ENCODE results near the gene ZBTB20.
A peak's percentile ranks its signal among the peaks of the same experiment; 100 is the strongest.
"Not testable (repeated sequence)": the region's sequence is repeated elsewhere in the genome, so short reads cannot be mapped to it uniquely, and the experiment has no call there.

ZBTB20 gene

GRCh38 chr3:115110830-115111229 lies 36.3 kb downstream of the ZBTB20 start:
- no peak overlapping the region for H3K4me3 ChIP-seq (ENCODE audit: low read depth in 1 of 5, low read length in 5 of 5)
- no peaks in the 10 kb centered on the region for H3K27me3 ChIP-seq (ENCODE audit: control insufficient read depth in 5 of 5, insufficient read depth in 4 of 5, low read length in 5 of 5)
- H3K4me1 ChIP-seq (ENCODE audit: control insufficient read depth in 5 of 5, insufficient read depth in 5 of 5, low read length in 5 of 5) = peaks cover 0 to 6% (median 0%) of the 10 kb centered on the region in 5 donors
- peaks cover 0 to 4% (median 0%) of the 10 kb centered on the region in 5 donors for H3K36me3 ChIP-seq (ENCODE audit: control insufficient read depth in 5 of 5, insufficient read depth in 5 of 5, low read length in 5 of 5)
- no peak overlapping the region for H3K27ac ChIP-seq (ENCODE audit: low read depth, low read length)
- no peaks in the 10 kb centered on the region for H3K9me3 ChIP-seq (ENCODE audit: control insufficient read depth in 5 of 5, low read length in 5 of 5)
- no peak overlapping the region for H3K9ac ChIP-seq (ENCODE audit: low read length in 5 of 5)

- not testable (repeated sequence) for H3K4me1 ChIP-seq (ENCODE audit: control insufficient read depth in 5 of 5, insufficient read depth in 5 of 5, low read length in 5 of 5); H3K9ac ChIP-seq (ENCODE audit: low read length in 5 of 5); H3K27me3 ChIP-seq (ENCODE audit: control insufficient read depth in 5 of 5, insufficient read depth in 4 of 5, low read length in 5 of 5); H3K9me3 ChIP-seq (ENCODE audit: control insufficient read depth in 5 of 5, low read length in 5 of 5); H3K27ac ChIP-seq (ENCODE audit: low read depth, low read length); H3K36me3 ChIP-seq (ENCODE audit: control insufficient read depth in 5 of 5, insufficient read depth in 5 of 5, low read length in 5 of 5); H3K4me3 ChIP-seq (ENCODE audit: low read depth in 1 of 5, low read length in 5 of 5)
Observed at GRCh38 chr3:115110066-115110465, 37.0 kb downstream of the ZBTB20 start.

GRCh38 chr3:115108614-115109013 lies 38.5 kb downstream of the ZBTB20 start:
- Histone ChIP-seq H3K9me3 (ENCODE audit: control insufficient read depth in 5 of 5, low read length in 5 of 5) (peaks cover 0 to 5% (median 0%) of the 10 kb centered on the region in 5 donors), H3K9ac (ENCODE audit: low read length in 5 of 5) (no peak overlapping the region), H3K27me3 (ENCODE audit: control insufficient read depth in 5 of 5, insufficient read depth in 4 of 5, low read length in 5 of 5) (no peaks in the 10 kb centered on the region), H3K36me3 (ENCODE audit: control insufficient read depth in 5 of 5, insufficient read depth in 5 of 5, low read length in 5 of 5) (peaks cover 0 to 11% (median 0%) of the 10 kb centered on the region in 5 donors), H3K27ac (ENCODE audit: low read depth, low read length) (no peak overlapping the region), H3K4me1 (ENCODE audit: control insufficient read depth in 5 of 5, insufficient read depth in 5 of 5, low read length in 5 of 5) (peaks cover 0 to 5% (median 0%) of the 10 kb centered on the region in 5 donors), H3K4me3 (ENCODE audit: low read depth in 1 of 5, low read length in 5 of 5) (no peak overlapping the region)

- H3K9ac ChIP-seq (ENCODE audit: low read length in 5 of 5) = no peak overlapping the region
- peaks cover 0 to 5% (median 0%) of the 10 kb centered on the region in 5 donors for H3K9me3 ChIP-seq (ENCODE audit: control insufficient read depth in 5 of 5, low read length in 5 of 5)
- peaks cover 0 to 30% (median 20%) of the 10 kb centered on the region in 5 donors for H3K4me1 ChIP-seq (ENCODE audit: control insufficient read depth in 5 of 5, insufficient read depth in 5 of 5, low read length in 5 of 5)
- no peaks in the 10 kb centered on the region for H3K27me3 ChIP-seq (ENCODE audit: control insufficient read depth in 5 of 5, insufficient read depth in 4 of 5, low read length in 5 of 5)
- peaks cover 0 to 9% (median 0%) of the 10 kb centered on the region in 5 donors for H3K36me3 ChIP-seq (ENCODE audit: control insufficient read depth in 5 of 5, insufficient read depth in 5 of 5, low read length in 5 of 5)
- no peak overlapping the region for H3K4me3 ChIP-seq (ENCODE audit: low read depth in 1 of 5, low read length in 5 of 5)
- no peak overlapping the region for H3K27ac ChIP-seq (ENCODE audit: low read depth, low read length)
Observed at GRCh38 chr3:115102046-115102445, 45.0 kb downstream of the ZBTB20 start.

- peak overlapping the region in 3 of 5 donors; percentile 12 to 85 (median 61) for H3K9ac ChIP-seq (ENCODE audit: low read length in 5 of 5)
- H3K9me3 ChIP-seq (ENCODE audit: control insufficient read depth in 5 of 5, low read length in 5 of 5) = peaks cover 0 to 5% (median 0%) of the 10 kb centered on the region in 5 donors
- peak overlapping the region in 2 of 5 donors; percentile 69 to 71 for H3K4me3 ChIP-seq (ENCODE audit: low read depth in 1 of 5, low read length in 5 of 5)
- H3K27ac ChIP-seq (ENCODE audit: low read depth, low read length) = peak overlapping the region; percentile 71
- peaks cover 0 to 30% (median 20%) of the 10 kb centered on the region in 5 donors for H3K4me1 ChIP-seq (ENCODE audit: control insufficient read depth in 5 of 5, insufficient read depth in 5 of 5, low read length in 5 of 5)
- H3K27me3 ChIP-seq (ENCODE audit: control insufficient read depth in 5 of 5, insufficient read depth in 4 of 5, low read length in 5 of 5) = no peaks in the 10 kb centered on the region
- peaks cover 0 to 9% (median 0%) of the 10 kb centered on the region in 5 donors for H3K36me3 ChIP-seq (ENCODE audit: control insufficient read depth in 5 of 5, insufficient read depth in 5 of 5, low read length in 5 of 5)
Observed at GRCh38 chr3:115100806-115101205, 46.3 kb downstream of the ZBTB20 start.

- Histone ChIP-seq H3K4me1 (ENCODE audit: control insufficient read depth in 5 of 5, insufficient read depth in 5 of 5, low read length in 5 of 5) (peaks cover 0 to 30% (median 20%) of the 10 kb centered on the region in 5 donors), H3K9me3 (ENCODE audit: control insufficient read depth in 5 of 5, low read length in 5 of 5) (peaks cover 0 to 5% (median 0%) of the 10 kb centered on the region in 5 donors), H3K27ac (ENCODE audit: low read depth, low read length) (peak overlapping the region; percentile 71), H3K27me3 (ENCODE audit: control insufficient read depth in 5 of 5, insufficient read depth in 4 of 5, low read length in 5 of 5) (no peaks in the 10 kb centered on the region), H3K4me3 (ENCODE audit: low read depth in 1 of 5, low read length in 5 of 5) (peak overlapping the region; percentile 58 to 84 (median 69)), H3K9ac (ENCODE audit: low read length in 5 of 5) (peak overlapping the region; percentile 61 to 85 (median 76)), H3K36me3 (ENCODE audit: control insufficient read depth in 5 of 5, insufficient read depth in 5 of 5, low read length in 5 of 5) (peaks cover 0 to 9% (median 0%) of the 10 kb centered on the region in 5 donors)
Observed at GRCh38 chr3:115099986-115100571, 47.0 kb downstream of the ZBTB20 start.

GRCh38 chr3:115099134-115099985 lies 47.7 kb downstream of the ZBTB20 start:
- H3K27ac ChIP-seq (ENCODE audit: low read depth, low read length) = peak overlapping the region; percentile 71
- H3K9me3 ChIP-seq (ENCODE audit: control insufficient read depth in 5 of 5, low read length in 5 of 5) = peaks cover 0 to 3% (median 0%) of the 10 kb centered on the region in 5 donors
- peaks cover 0 to 30% (median 20%) of the 10 kb centered on the region in 5 donors for H3K4me1 ChIP-seq (ENCODE audit: control insufficient read depth in 5 of 5, insufficient read depth in 5 of 5, low read length in 5 of 5)
- no peaks in the 10 kb centered on the region for H3K27me3 ChIP-seq (ENCODE audit: control insufficient read depth in 5 of 5, insufficient read depth in 4 of 5, low read length in 5 of 5)
- peak overlapping the region; percentile 61 to 85 (median 76) for H3K9ac ChIP-seq (ENCODE audit: low read length in 5 of 5)
- H3K36me3 ChIP-seq (ENCODE audit: control insufficient read depth in 5 of 5, insufficient read depth in 5 of 5, low read length in 5 of 5) = peaks cover 0 to 4% (median 0%) of the 10 kb centered on the region in 5 donors
- H3K4me3 ChIP-seq (ENCODE audit: low read depth in 1 of 5, low read length in 5 of 5) = peak overlapping the region; percentile 58 to 84 (median 69)

GRCh38 chr3:115098354-115099073 lies 48.6 kb downstream of the ZBTB20 start:
- H3K36me3 ChIP-seq (ENCODE audit: control insufficient read depth in 5 of 5, insufficient read depth in 5 of 5, low read length in 5 of 5) = no peaks in the 10 kb centered on the region
- peak overlapping the region; percentile 71 for H3K27ac ChIP-seq (ENCODE audit: low read depth, low read length)
- H3K9ac ChIP-seq (ENCODE audit: low read length in 5 of 5) = peak overlapping the region in 1 of 5 donors; percentile 85
- peaks cover 0 to 30% (median 20%) of the 10 kb centered on the region in 5 donors for H3K4me1 ChIP-seq (ENCODE audit: control insufficient read depth in 5 of 5, insufficient read depth in 5 of 5, low read length in 5 of 5)
- H3K27me3 ChIP-seq (ENCODE audit: control insufficient read depth in 5 of 5, insufficient read depth in 4 of 5, low read length in 5 of 5) = no peaks in the 10 kb centered on the region
- no peak overlapping the region for H3K4me3 ChIP-seq (ENCODE audit: low read depth in 1 of 5, low read length in 5 of 5)
- H3K9me3 ChIP-seq (ENCODE audit: control insufficient read depth in 5 of 5, low read length in 5 of 5) = no peaks in the 10 kb centered on the region

GRCh38 chr3:115095236-115095635 lies 51.9 kb downstream of the ZBTB20 start:
- Histone ChIP-seq H3K36me3 (ENCODE audit: control insufficient read depth in 5 of 5, insufficient read depth in 5 of 5, low read length in 5 of 5) (no peaks in the 10 kb centered on the region), H3K27me3 (ENCODE audit: control insufficient read depth in 5 of 5, insufficient read depth in 4 of 5, low read length in 5 of 5) (no peaks in the 10 kb centered on the region), H3K4me1 (ENCODE audit: control insufficient read depth in 5 of 5, insufficient read depth in 5 of 5, low read length in 5 of 5) (peaks cover 0 to 22% (median 12%) of the 10 kb centered on the region in 5 donors), H3K27ac (ENCODE audit: low read depth, low read length) (no peak overlapping the region), H3K4me3 (ENCODE audit: low read depth in 1 of 5, low read length in 5 of 5) (no peak overlapping the region), H3K9me3 (ENCODE audit: control insufficient read depth in 5 of 5, low read length in 5 of 5) (no peaks in the 10 kb centered on the region), H3K9ac (ENCODE audit: low read length in 5 of 5) (peak overlapping the region in 1 of 5 donors; percentile 20)
